ENCODE data around the gene SHTN1.
A peak's percentile ranks its signal among the peaks of the same experiment; 100 is the strongest.

Gene SHTN1, protein sequence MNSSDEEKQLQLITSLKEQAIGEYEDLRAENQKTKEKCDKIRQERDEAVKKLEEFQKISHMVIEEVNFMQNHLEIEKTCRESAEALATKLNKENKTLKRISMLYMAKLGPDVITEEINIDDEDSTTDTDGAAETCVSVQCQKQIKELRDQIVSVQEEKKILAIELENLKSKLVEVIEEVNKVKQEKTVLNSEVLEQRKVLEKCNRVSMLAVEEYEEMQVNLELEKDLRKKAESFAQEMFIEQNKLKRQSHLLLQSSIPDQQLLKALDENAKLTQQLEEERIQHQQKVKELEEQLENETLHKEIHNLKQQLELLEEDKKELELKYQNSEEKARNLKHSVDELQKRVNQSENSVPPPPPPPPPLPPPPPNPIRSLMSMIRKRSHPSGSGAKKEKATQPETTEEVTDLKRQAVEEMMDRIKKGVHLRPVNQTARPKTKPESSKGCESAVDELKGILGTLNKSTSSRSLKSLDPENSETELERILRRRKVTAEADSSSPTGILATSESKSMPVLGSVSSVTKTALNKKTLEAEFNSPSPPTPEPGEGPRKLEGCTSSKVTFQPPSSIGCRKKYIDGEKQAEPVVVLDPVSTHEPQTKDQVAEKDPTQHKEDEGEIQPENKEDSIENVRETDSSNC

DNA sequence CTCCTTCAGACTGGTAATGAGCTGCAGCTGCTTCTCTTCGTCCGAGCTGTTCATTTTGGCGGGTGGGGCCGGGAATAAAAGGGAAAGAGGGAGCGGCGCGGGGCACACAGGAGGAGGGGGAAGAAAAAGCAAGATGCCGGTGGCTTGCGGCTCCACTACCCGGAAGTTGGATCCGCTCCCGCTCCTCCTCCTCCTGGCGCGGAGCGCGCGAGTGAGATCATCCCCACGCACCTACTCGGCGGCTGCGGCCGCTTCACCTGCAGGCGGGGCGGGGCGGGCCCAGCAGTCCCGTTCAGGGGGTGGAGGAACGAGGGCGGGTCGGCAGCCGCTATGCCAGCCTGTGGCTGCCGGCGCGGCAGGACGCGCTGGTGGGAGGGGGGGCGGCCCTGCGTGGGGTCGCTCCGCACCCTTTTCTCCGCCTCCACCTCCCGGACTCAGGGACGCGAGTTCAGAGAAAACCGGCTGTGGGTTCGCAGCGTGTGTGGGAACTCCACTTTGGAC, at the start of gene SHTN1:
TSS of gene SHTN1 (minus strand) at position 162 of the 501 bp plus-strand sequence. CDS start at position 54, 108 bp downstream.
- peak; percentile 44 for DNase-seq (ENCODE audit: low spot score)

- DNase-seq (ENCODE audit: low spot score), result no peak
Observed at GRCh38 chr10:117053482-117053881, 48.5 kb upstream of the SHTN1 start.

DNA sequence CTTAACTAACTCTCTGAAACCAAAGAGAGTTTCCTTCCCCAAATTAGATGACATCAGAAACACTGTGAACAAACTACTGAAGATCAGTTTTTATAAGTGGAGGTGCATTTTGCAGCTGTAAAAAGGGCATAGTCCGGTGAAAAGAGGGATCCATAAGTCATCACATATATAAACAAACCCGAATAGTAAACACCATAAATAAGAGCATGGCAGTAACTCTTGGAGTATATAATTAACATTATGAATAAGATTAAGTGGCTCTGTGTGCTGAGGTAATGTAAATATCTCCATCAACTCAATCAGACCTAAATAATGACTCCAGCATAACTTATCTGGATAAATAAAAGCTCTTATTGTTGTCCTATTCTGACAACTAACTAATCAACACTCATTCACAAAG, 43.0 kb upstream of the SHTN1 start:
- no peak for DNase-seq (ENCODE audit: low spot score)

DNA sequence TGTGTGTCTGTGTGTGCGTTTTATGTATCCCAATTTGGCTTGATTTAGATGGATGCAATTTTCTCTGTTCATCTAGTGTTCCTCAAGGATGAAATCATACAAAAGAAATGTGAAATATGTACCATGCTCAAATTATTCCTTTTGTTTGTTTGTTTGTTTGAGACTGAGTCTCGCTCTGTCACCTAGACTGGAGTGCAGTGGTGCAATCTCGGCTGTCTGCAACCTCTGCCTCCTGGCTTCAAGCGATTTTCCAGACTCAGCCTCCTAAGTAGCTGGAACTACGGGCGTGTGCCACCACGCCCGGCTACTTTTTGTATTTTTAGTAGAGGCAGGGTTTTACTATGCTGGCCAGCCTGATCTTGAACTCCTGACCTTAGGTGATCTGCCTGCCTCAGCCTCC, 11.3 kb upstream of the SHTN1 start:
- no peak for DNase-seq (ENCODE audit: low spot score)

GRCh38 chr10:117014835-117015234, 9.8 kb upstream of the SHTN1 start:
- DNase-seq (ENCODE audit: low spot score), result no peak

DNA sequence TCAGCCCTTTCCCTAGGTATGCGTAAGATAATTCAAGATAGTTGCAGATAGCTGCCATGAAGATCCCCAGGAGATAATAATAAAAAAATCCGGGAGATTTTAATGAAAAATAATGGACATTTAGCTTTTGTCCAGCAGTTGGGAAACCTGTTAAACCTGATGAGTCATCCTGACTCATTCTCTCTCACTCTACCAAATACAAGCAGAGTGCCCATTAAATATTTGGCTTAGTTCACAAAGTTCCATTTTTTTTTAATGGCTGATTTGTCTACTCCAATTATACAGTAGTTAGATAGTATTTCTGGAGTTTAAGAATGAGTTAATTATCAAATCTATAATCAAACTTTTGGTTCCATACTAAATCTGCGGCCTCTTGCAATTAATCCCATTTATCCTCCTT, 2.1 kb upstream of the SHTN1 start:
- DNase-seq (ENCODE audit: low spot score), result peak; percentile 71

GRCh38 chr10:117005527-117006055, 604 bp upstream of the SHTN1 start:
- DNase-seq (ENCODE audit: low spot score), result peak; percentile 3

- DNase-seq (ENCODE audit: low spot score), result peak; percentile 56
Observed at GRCh38 chr10:117004227-117005025, 561 bp downstream of the SHTN1 start.

- no peak for DNase-seq (ENCODE audit: low spot score)
Observed at GRCh38 chr10:117003336-117003735, 1.7 kb downstream of the SHTN1 start.

DNA sequence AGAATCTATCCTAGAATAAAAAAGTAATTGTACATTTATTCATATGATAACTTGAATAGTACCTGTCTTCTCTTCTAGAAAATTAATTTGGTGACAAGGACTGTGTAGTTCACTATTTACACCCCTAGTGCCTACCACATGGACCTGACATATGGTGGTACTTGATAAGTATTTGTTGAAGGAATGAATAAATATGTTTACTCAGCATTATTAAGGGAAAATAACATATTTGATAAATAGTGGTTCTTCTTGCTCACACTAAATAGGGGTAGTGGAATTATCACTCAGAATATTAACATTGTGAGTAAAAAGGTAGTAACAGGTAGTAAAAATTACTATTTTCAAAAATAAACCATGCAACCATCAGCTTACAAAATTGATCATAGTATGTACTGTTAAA, 2.8 kb downstream of the SHTN1 start:
- DNase-seq (ENCODE audit: low spot score), result no peak

- no peak for DNase-seq (ENCODE audit: low spot score)
Observed at GRCh38 chr10:117001144-117001543, 3.8 kb downstream of the SHTN1 start.

- DNase-seq (ENCODE audit: low spot score), result no peak
Observed at GRCh38 chr10:117000580-117000979, 4.4 kb downstream of the SHTN1 start.

- DNase-seq (ENCODE audit: low spot score), result no peak
Observed at GRCh38 chr10:116998172-116998571, 6.8 kb downstream of the SHTN1 start.

- no peak for DNase-seq (ENCODE audit: low spot score)
Observed at GRCh38 chr10:116997015-116997414, 8.0 kb downstream of the SHTN1 start.

DNA sequence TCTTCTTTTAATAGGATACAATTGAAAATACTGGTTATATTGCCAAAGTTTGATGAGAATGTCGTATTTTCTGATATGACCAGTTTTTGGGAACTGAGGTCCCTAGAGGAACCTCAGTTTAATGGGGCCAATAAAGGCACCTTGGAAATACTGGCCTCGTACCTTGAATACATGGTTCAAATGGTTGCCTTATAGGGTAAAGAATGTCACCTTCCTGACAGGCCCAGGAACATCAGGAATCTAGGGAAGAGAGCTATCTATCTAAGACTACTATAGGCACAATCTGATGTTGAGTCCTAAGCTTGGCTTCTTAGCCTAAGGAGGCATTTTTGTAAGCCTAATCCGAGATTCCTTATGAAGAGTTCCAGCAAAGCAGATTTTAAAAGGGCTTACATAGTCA, 9.3 kb downstream of the SHTN1 start:
- DNase-seq (ENCODE audit: low spot score), result no peak

DNA sequence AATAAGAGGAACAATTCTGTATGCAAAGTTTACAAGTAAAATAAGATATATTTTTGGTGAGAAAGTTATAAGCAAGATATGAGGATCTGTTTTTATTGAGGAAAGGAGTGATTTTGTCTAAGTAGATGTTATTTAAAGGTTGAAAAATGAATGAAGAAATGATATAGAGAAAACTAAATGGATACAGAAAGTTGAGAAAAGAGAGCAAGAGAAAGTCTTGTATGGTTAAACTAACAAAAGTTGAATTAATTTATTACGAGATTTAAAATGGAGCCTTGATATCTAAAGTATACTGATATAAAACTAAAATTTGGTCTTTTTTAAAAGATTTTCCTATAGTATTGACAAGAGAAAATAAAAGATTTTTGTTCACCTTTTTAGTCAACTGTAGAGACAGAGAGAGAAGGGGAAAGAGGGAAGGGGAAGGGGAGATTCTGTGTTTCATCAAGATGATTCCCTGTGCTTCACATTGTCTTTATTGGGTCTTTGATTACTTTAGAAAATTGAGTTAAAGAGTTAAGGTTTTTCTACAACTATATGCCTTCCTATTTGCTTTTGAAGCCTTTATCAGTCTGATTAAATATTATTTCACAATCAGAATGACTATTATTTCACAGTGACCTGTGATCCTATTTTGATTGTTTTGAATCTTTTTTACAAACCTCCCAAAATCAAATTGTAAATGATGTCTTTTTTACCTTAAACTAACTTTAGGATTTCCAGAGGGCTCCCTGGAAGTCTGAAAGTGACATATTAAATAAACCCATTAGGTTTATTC, 10.7 kb downstream of the SHTN1 start:
- no peak for DNase-seq (ENCODE audit: low spot score)

GRCh38 chr10:116993610-116994009, 11.4 kb downstream of the SHTN1 start:
- DNase-seq (ENCODE audit: low spot score), result no peak

- no peak for DNase-seq (ENCODE audit: low spot score)
Observed at GRCh38 chr10:116992183-116992582, 12.8 kb downstream of the SHTN1 start.

GRCh38 chr10:116990276-116990800, 14.6 kb downstream of the SHTN1 start:
- DNase-seq (ENCODE audit: low spot score), result no peak

DNA sequence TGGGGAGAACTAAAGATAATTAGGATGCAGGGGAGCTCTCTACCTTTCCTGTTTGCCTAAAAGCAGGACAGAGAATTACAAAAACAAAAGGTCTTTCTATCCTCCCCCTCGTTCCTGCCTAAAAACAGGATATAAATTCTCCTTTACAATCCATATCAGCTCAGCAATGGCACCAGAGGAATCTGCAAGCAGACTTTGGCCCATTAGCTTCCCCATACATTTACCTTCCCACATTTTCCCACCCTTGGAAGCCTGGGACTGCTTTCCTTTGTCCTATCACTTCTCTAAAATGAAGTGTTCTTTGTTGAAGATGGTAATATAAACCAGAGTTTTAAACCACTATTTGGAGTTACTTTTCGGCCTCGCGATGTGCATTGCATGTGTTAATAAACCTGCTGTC, 15.5 kb downstream of the SHTN1 start:
- DNase-seq (ENCODE audit: low spot score), result no peak

- DNase-seq (ENCODE audit: low spot score), result no peak
Observed at GRCh38 chr10:116988311-116988710, 16.7 kb downstream of the SHTN1 start.
